Measurements from ENCODE around the gene MAP6.
"Not testable (repeated sequence)": the region's sequence is repeated elsewhere in the genome, so short reads cannot be mapped to it uniquely, and the experiment has no call there.

MAP6 gene

GRCh38 chr11:75668451-75669297, at the start of gene MAP6:
Gene MAP6 (minus strand): TSS chr11:75669038. CDS start chr11:75668369, 669 bp downstream.
- H3K4me3 Mint-ChIP-seq, result peak within 1 kb of the TSS; percentile 87
- peaks cover 27% of the 10 kb centered on the region for H3K27me3 Mint-ChIP-seq
- DNase-seq (ENCODE audit: low spot score in 2 of 2), result peak in 1 of 2 donors; percentile 49
- H3K9me3 Mint-ChIP-seq, result no peaks in the 10 kb centered on the region
- H3K4me1 Mint-ChIP-seq, result peaks cover 11% of the 10 kb centered on the region
- no peak within 1 kb of the TSS for H3K27ac Mint-ChIP-seq
- no peaks in the 10 kb centered on the region for H3K36me3 Mint-ChIP-seq
- ATAC-seq (ENCODE audit: low read depth), result peak; percentile 42

GRCh38 chr11:75717608-75718418, 49.0 kb upstream of the MAP6 start, which contains the start of gene MOGAT2:
Gene MOGAT2 (plus strand): TSS chr11:75717838. CDS start chr11:75717889, 51 bp downstream.
- no peak within 1 kb of the TSS for H3K4me3 Mint-ChIP-seq
- peaks cover 6% of the 10 kb centered on the region for H3K27me3 Mint-ChIP-seq
- peaks cover 3% of the 10 kb centered on the region for H3K4me1 Mint-ChIP-seq
- no peaks in the 10 kb centered on the region for H3K9me3 Mint-ChIP-seq
- DNase-seq (ENCODE audit: low spot score in 2 of 2) (no peak), ATAC-seq (ENCODE audit: low read depth) (no peak)
- no peak within 1 kb of the TSS for H3K27ac Mint-ChIP-seq
- no peaks in the 10 kb centered on the region for H3K36me3 Mint-ChIP-seq

- H3K27ac Mint-ChIP-seq, result no peak overlapping the region
- peaks cover 3% of the 10 kb centered on the region for H3K4me1 Mint-ChIP-seq
- H3K9me3 Mint-ChIP-seq, result no peaks in the 10 kb centered on the region
- DNase-seq (ENCODE audit: low spot score in 2 of 2) (no peak), ATAC-seq (ENCODE audit: low read depth) (no peak)
- H3K27me3 Mint-ChIP-seq, result peaks cover 6% of the 10 kb centered on the region
- H3K36me3 Mint-ChIP-seq, result no peaks in the 10 kb centered on the region
- no peak overlapping the region for H3K4me3 Mint-ChIP-seq
These were observed 47.8 kb upstream of the MAP6 start for GRCh38 chr11:75716659-75717058.

- Mint-ChIP-seq H3K4me1 (peaks cover 3% of the 10 kb centered on the region), H3K36me3 (no peaks in the 10 kb centered on the region), H3K27me3 (peaks cover 7% of the 10 kb centered on the region), H3K27ac (no peak overlapping the region), H3K9me3 (no peaks in the 10 kb centered on the region), H3K4me3 (no peak overlapping the region)
- DNase-seq (ENCODE audit: low spot score in 2 of 2) (no peak), ATAC-seq (ENCODE audit: low read depth) (no peak)
These were observed 46.9 kb upstream of the MAP6 start for GRCh38 chr11:75715688-75716087.

- Mint-ChIP-seq H3K27me3 (peaks cover 7% of the 10 kb centered on the region), H3K9me3 (no peaks in the 10 kb centered on the region), H3K4me1 (peaks cover 3% of the 10 kb centered on the region), H3K27ac (no peak overlapping the region), H3K4me3 (no peak overlapping the region), H3K36me3 (no peaks in the 10 kb centered on the region)
- DNase-seq (ENCODE audit: low spot score in 2 of 2) (no peak), ATAC-seq (ENCODE audit: low read depth) (no peak)
These were observed 45.4 kb upstream of the MAP6 start for GRCh38 chr11:75714211-75714610.

GRCh38 chr11:75706260-75706729, 37.5 kb upstream of the MAP6 start:
- DNase-seq (ENCODE audit: low spot score in 2 of 2) (peak; percentile 62 to 64), ATAC-seq (ENCODE audit: low read depth) (peak; percentile 92)
- Mint-ChIP-seq H3K36me3 (no peaks in the 10 kb centered on the region), H3K9me3 (no peaks in the 10 kb centered on the region), H3K4me1 (peaks cover 8% of the 10 kb centered on the region), H3K4me3 (no peak overlapping the region), H3K27me3 (peaks cover 13% of the 10 kb centered on the region), H3K27ac (no peak overlapping the region)

- Mint-ChIP-seq H3K36me3 (no peaks in the 10 kb centered on the region), H3K4me1 (peaks cover 8% of the 10 kb centered on the region), H3K9me3 (no peaks in the 10 kb centered on the region), H3K4me3 (no peak overlapping the region), H3K27me3 (peaks cover 12% of the 10 kb centered on the region), H3K27ac (no peak overlapping the region)
- ATAC-seq (ENCODE audit: low read depth) (no peak), DNase-seq (ENCODE audit: low spot score in 2 of 2) (no peak)
These were observed 36.7 kb upstream of the MAP6 start for GRCh38 chr11:75705541-75705940.

- no peak overlapping the region for H3K27ac Mint-ChIP-seq
- peaks cover 18% of the 10 kb centered on the region for H3K27me3 Mint-ChIP-seq
- DNase-seq (ENCODE audit: low spot score in 2 of 2), result no peak
- H3K9me3 Mint-ChIP-seq, result no peaks in the 10 kb centered on the region
- no peak overlapping the region for H3K4me3 Mint-ChIP-seq
- no peak for ATAC-seq (ENCODE audit: low read depth)
- H3K36me3 Mint-ChIP-seq, result no peaks in the 10 kb centered on the region
- H3K4me1 Mint-ChIP-seq, result peaks cover 8% of the 10 kb centered on the region
These were observed 34.9 kb upstream of the MAP6 start for GRCh38 chr11:75703695-75704237.

- Mint-ChIP-seq H3K36me3 (no peaks in the 10 kb centered on the region), H3K27ac (no peak overlapping the region), H3K9me3 (no peaks in the 10 kb centered on the region), H3K27me3 (peaks cover 18% of the 10 kb centered on the region), H3K4me1 (peaks cover 4% of the 10 kb centered on the region), H3K4me3 (no peak overlapping the region)
- ATAC-seq (ENCODE audit: low read depth), result no peak
- DNase-seq (ENCODE audit: low spot score in 2 of 2), result no peak
These were observed 32.1 kb upstream of the MAP6 start for GRCh38 chr11:75700940-75701339.

- peaks cover 10% of the 10 kb centered on the region for H3K27me3 Mint-ChIP-seq
- no peak for DNase-seq (ENCODE audit: low spot score in 2 of 2)
- no peak overlapping the region for H3K4me3 Mint-ChIP-seq
- no peak overlapping the region for H3K27ac Mint-ChIP-seq
- H3K4me1 Mint-ChIP-seq, result no peaks in the 10 kb centered on the region
- H3K9me3 Mint-ChIP-seq, result peaks cover 2% of the 10 kb centered on the region
- no peaks in the 10 kb centered on the region for H3K36me3 Mint-ChIP-seq
- no peak for ATAC-seq (ENCODE audit: low read depth)
These were observed 29.2 kb upstream of the MAP6 start for GRCh38 chr11:75697906-75698581.

- Mint-ChIP-seq H3K4me1 (peaks cover 24% of the 10 kb centered on the region), H3K27me3 (peaks cover under 1% of the 10 kb centered on the region), H3K36me3 (peaks cover under 1% of the 10 kb centered on the region), H3K9me3 (peaks cover 2% of the 10 kb centered on the region), H3K27ac (no peak overlapping the region), H3K4me3 (no peak overlapping the region)
- ATAC-seq (ENCODE audit: low read depth), result no peak
- no peak for DNase-seq (ENCODE audit: low spot score in 2 of 2)
These were observed 23.0 kb upstream of the MAP6 start for GRCh38 chr11:75691804-75692203.

GRCh38 chr11:75689863-75690609, 21.2 kb upstream of the MAP6 start:
- Mint-ChIP-seq H3K4me3 (peak overlapping the region; percentile 69), H3K27me3 (peaks cover 9% of the 10 kb centered on the region), H3K27ac (peak overlapping the region; percentile 92), H3K4me1 (peaks cover 24% of the 10 kb centered on the region), H3K36me3 (peaks cover 14% of the 10 kb centered on the region), H3K9me3 (peaks cover 15% of the 10 kb centered on the region)
- ATAC-seq (ENCODE audit: low read depth) (peak; percentile 92), DNase-seq (ENCODE audit: low spot score in 2 of 2) (peak in 1 of 2 donors; percentile 51)

GRCh38 chr11:75683856-75684255, 15.0 kb upstream of the MAP6 start:
- peaks cover 18% of the 10 kb centered on the region for H3K9me3 Mint-ChIP-seq
- peaks cover 14% of the 10 kb centered on the region for H3K27me3 Mint-ChIP-seq
- not testable (repeated sequence) for H3K4me3 Mint-ChIP-seq; H3K4me1 Mint-ChIP-seq; H3K27ac Mint-ChIP-seq; DNase-seq (ENCODE audit: low spot score in 2 of 2); ATAC-seq (ENCODE audit: low read depth)
- H3K36me3 Mint-ChIP-seq, result peaks cover 17% of the 10 kb centered on the region

Measured in memory B cell (primary cell).